Stromal cell of bone marrow (primary cell): ENCODE measurements around the gene OR10D3.
"Not testable (repeated sequence)": the region's sequence is repeated elsewhere in the genome, so short reads cannot be mapped to it uniquely, and the experiment has no call there.

ENCODE experiments used
- DNase-seq: peaks from one replicate; pipeline ENCODE4 v3.0.0-alpha.2; 2012; ENCODE audit warnings: low read depth

Gene OR10D3, protein sequence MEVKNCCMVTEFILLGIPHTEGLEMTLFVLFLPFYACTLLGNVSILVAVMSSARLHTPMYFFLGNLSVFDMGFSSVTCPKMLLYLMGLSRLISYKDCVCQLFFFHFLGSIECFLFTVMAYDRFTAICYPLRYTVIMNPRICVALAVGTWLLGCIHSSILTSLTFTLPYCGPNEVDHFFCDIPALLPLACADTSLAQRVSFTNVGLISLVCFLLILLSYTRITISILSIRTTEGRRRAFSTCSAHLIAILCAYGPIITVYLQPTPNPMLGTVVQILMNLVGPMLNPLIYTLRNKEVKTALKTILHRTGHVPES

DNA sequence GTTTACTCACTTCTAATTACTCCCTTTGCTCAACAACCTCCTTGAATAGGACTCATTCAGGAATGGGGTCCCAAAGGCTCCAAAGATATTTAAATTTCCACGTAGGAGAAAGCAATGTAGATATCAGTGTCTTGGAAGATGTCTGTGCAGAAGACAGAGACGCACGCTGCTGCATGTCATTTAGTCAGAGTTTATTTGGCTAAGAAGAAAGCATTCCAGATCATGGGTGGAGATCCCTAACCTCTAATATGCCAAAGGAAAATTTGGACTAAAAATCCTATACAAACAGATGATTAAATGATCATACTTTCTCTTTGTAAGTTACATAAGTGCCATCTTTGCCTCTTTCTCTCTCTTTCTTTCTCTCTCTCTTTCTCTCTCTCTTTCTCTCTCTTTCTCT is at the start of gene OR10D3:
TSS of gene OR10D3 (plus strand) at position 278 of the 400 bp plus-strand sequence. CDS start 1,925 bp downstream, outside the sequence.
- no peak for DNase-seq

GRCh38 chr11:124143034-124143433 is 40.1 kb upstream of the OR10D3 start:
- DNase-seq, result no peak

DNA sequence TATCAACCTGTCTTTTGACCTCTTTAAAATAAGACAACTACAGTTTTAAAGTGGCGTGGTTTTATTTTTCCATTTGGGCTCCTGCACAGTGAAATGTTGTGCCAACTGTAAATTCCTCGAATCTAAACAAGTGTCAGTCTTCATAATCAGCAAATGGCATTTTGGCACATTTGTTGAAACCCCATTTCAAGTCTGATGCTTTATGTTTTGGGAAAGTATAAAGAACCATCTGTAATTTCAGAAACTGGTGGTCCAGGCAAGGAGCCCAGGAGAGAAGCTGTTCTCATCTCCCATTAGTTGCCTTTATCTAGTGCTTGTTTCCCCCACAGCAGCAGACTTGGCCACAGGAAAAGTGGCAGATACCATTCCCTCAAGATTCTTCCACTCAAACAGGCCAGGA is 35.2 kb upstream of the OR10D3 start:
- DNase-seq, result no peak

- DNase-seq, result no peak
Measured at GRCh38 chr11:124150684-124151083, 32.5 kb upstream of the OR10D3 start.

DNA sequence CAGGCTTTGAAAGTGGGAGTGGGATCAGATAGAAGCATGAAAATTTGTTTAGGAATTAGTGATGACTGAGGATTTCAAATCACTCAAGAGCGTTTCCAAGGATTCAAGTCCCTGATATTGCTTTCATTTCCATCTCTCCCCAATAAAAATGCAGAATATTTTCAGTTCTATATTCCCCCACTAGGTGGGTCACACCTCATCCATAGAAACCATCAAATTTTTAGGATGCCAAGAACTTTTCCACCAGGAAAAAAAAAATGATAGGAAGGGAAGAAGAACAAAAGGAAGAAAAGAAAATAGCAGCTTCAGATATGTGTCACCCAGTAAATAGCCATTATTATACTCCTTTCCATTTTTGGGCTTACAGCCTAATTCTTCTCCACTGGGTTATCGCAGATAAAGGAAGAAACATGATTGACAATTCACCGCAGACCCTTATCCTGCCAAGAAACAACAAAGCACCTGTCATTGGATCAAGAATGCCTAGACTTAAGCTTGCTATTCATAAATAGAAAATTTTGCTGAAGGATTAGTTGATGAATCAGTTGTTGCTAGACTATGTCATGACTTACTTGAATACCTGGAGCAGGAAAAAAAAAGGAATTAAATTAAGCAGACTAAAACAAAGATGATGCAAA is 30.3 kb upstream of the OR10D3 start:
- no peak for DNase-seq

DNA sequence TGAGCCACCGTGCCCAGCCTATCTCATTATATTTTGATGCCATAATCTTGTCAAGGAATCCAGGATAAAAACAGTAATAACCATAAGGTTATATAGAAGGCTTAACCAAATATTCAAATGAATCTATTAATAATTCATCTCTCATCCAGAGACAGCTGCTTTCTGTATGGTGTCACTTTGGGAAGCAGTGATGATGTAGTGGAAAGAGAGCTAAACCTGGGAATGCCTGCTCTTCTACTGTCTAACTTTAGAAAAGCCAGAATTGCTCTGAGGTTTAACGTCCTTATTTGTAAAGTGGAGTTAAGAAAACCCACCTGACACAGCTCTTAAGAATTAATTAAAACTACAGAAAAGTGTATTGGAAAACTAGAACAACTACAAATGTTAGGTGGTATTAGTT is 29.3 kb upstream of the OR10D3 start:
- DNase-seq, result no peak

DNA sequence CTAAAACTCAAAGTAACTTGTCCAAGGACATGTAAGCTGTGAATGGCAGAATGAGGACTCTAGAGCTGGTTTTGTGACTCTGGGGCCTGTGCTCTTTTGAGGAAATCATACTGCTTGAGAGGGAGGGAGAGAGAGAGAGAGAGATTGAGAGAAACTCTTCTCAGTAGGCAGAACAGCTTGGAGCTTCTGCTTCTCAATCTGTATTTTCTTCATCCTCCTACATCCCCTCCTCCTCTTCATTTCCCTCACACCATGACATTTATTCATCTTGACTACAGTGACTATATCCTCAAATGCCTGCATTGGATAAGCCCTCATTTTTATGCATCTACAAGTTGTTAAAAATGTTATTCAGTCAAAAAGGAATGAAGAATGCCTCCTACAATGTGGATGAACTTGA is 23.7 kb upstream of the OR10D3 start:
- no peak for DNase-seq

DNA sequence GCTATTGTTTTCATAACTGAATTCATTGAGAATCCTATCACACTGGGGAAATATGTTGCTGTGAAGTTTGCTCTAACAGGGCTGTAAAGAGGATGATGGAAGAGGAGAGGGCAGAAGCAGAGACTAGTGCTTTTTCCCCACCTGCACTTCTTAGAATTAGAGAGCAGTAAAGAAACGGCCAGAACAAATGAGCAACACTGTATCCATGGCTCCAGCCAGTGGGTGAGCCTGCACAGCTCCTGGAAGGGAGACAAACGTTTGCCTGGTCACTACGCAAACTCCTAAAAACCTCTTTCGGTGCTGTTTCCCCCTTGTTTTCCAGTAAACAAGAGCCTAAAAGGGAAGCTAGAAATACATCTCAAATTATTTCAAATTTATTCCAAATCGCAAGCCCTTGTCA is 22.2 kb upstream of the OR10D3 start:
- no peak for DNase-seq

DNA sequence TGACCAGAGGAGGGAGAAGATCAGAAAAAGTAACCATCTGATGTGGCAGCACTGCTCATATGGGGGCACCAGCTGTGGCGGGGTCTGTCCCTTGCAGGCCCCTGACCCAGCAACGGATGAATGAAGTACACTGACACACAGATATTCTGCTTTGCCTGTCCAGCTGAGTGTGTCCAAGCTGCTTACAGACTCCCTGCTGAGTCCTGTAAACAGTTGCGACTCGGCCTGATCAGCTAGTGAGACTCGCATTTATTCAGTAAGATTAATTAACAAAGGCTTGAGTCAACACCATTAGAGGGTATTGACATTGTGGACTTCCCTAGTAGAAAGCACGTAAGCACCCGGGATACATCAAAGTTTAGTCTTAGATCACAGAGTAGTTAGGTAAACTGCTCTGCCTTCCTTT is 15.3 kb upstream of the OR10D3 start:
- DNase-seq, result no peak

GRCh38 chr11:124168796-124169195 is 14.3 kb upstream of the OR10D3 start:
- DNase-seq, result no peak

DNA sequence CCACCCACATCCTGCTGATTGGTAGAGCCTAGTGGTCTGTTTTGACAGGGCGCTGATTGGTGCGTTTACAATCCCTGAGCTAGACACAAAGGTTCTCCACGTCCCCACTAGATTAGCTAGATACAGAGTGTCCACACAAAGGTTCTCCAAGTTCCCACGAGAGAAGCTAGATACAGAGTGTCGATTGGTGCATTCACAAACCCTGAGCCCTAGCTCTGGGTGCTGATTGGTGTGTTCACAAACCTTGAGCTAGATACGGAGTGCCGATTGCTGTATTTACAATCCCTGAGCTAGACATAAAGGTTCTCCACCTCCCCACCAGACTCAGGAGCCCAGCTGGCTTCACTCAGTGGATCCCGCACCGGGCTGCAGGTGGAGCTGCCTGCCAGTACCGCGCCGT is 12.8 kb upstream of the OR10D3 start:
- DNase-seq, result not testable (repeated sequence)

- no peak for DNase-seq
Measured at GRCh38 chr11:124170801-124171586, 12.2 kb upstream of the OR10D3 start.

DNA sequence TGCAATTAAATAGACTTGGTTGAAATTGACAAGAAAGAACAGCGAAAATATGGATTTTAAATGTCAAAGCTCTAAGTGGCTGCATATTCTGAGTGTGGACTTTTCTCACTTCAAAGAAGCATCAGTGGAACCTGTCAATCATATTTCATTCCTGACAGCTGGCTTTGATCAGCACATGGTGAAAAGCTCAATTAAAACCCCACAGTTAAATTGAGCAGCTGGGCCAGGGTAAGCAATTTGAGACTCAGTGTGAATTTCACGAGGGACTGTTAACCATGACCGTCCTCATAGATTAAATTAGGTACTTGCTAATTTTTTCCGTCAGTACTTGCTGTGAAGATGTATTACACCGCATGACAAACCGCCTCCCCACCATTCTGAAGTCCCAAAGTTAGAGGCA is 11.0 kb upstream of the OR10D3 start:
- no peak for DNase-seq

DNA sequence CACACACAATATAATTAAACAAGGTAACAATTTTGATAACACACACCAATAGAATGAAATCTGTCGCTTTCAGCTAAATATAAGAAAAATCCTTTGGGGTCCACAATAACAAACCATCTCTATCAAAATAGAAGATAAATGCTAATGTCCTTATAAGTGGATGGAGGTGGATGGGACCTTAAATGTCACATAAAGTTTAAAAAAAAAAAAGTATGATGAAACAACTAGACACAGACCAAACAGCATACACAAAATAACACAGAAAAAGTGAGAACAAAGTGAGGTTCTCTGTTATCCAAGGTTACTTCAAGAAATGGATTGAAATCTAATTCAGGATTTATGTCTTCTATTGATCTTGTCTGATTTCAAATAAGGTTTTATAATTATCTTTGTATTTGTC is 10.5 kb upstream of the OR10D3 start:
- no peak for DNase-seq

DNA sequence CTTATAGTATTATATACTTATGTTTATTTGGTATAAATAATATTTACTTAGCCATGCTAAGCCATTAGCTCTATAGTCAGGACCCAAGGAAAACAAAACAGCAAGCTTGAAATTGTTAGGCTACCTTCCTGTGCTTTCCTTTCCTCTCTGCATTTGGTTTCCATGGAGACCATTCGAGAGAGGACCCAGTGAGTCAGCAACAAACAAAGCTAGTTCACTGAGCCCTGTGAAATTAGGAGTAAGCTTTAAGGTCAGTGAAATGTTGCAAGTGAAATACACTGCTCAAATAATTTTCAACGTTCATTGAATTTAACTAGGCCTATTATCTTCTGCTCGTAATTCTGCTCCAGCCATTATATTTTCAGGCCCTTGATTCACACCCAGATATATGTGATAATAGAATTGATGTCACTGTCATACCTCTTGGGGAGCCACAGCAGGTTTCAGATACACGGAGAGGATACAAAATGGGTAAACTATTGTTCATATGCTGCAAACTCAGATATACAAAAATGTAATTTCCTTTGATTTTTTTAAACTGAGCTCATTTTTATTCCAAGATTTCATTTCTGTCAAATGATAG is 9.1 kb upstream of the OR10D3 start:
- peak; percentile 78 for DNase-seq

DNA sequence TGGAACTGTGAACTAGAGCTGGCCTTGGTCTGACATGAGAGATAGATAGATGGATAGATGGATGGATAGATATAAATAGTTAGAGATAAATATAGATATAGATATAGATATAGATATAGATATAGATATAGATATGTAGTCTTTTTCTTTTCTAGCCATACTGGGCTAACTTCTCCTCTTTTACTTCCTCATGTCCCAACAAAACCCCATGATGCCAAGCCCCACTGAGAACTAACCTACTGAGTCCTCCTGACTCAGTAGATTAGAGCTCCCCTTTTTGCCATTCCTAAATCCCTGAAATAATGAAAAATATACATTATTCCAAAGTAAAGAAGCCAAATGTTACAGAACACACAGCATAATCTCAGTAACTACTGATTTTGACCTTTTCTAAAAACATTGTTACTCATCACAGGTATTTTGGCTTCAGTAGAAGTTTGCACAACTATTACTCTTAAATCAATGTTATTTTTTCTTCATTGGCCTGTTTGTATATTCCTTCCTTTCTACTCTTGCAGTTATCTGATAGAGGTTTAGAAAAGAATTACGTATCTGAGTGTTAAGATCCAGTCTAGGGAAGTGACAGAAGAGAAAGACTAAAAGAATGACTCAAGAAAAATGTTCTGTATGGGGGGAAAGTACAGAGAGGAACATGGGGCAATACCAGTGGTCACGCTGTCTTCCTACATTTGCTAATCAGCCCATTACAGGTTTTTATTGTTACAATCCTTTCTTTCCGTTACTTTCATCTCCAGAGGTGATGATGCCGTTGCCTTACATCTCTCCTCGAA is 6.0 kb upstream of the OR10D3 start:
- DNase-seq, result no peak

DNA sequence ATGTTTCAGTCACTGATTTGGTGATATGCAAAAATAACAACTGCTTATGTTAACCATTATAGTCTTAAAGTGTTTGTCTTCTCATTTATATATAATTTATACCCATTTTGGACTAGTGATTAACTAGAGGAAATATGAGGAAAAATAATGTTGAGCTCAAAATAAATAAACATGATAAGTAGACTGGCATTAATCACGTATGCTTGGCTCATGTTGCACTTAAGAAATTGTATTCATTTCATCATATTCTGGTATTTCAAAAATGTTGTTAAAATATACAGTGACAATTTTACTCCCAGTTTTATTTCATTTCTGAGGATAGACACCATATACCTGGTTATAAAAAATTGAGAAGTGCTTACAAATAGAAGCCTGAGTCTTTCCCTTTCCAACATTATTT is 3.8 kb upstream of the OR10D3 start:
- no peak for DNase-seq

- no peak for DNase-seq
Measured at GRCh38 chr11:124190298-124191139, 7.4 kb downstream of the OR10D3 start.

- DNase-seq, result peak; percentile 41
Measured at GRCh38 chr11:124193221-124194010, 10.3 kb downstream of the OR10D3 start.
